Pancreas (tissue), 10 donors: ENCODE measurements around the gene DGLUCY. TPM values are rescaled to one million over a fixed set of nuclear protein-coding genes. Genes with fewer than 3 reads are reported as not detected.
"Not testable (repeated sequence)": the region's sequence is repeated elsewhere in the genome, so short reads cannot be mapped to it uniquely, and the experiment has no call there.

Experiments used
- ATAC-seq, 4 donors: fragments of 200-7000 bp; cut with Tn5 transposase; one replicate each; pipeline versions ENCODE4 v1.8.0 to v1.9.1; 2020; ENCODE audit warnings: mild to moderate bottlenecking in 4 of 4, moderate library complexity in 4 of 4
- DNase-seq, 6 donors: peaks; one replicate each; pipeline ENCODE4 v3.0.0-alpha.2; 2020
- FAIRE-seq: peaks from 2 replicates; lab custom pipeline; 2012; peaks lifted over from hg19 to GRCh38; lab: Jason Lieb, UNC
- H3K27ac ChIP-seq, 4 donors: fragments of 200-600 bp; sonication (generic); 1 replicate in 3 of 4; 2 replicates in 1 of 4; pipeline versions ENCODE4 v1.5.0 to v1.8.0; 2020
- H3K27me3 ChIP-seq, 4 donors: fragments of 200-600 bp; one replicate each; pipeline ENCODE4 v1.8.0; 2021
- H3K36me3 ChIP-seq, 3 donors: fragments of 200-600 bp; sonication (generic) in 1 of 3; one replicate each; pipeline versions ENCODE4 v1.5.0 to v1.8.0; 2020 to 2021
- H3K4me1 ChIP-seq, 3 donors: fragments of 200-600 bp; one replicate each; pipeline ENCODE4 v1.8.0; 2021
- H3K4me3 ChIP-seq, 4 donors: fragments of 200-600 bp; sonication (generic) in 2 of 4; one replicate each; pipeline versions ENCODE4 v1.5.0 to v1.8.0; 2020 to 2021
- H3K9me3 ChIP-seq, 4 donors: fragments of 200-600 bp; one replicate each; pipeline ENCODE4 v1.8.0; 2021
- CTCF ChIP-seq, 4 donors: fragments of 200-600 bp; sonication (generic) in 3 of 4; IDR thresholded peaks; one replicate each; pipeline versions ENCODE4 v1.5.0 to v1.8.0; 2021; ENCODE audit warnings: antibody characterized with exemption in 4 of 4
- WGBS, 2 donors: extraction: QIAGEN DNeasy Blood & Tissue Kit; methylation state at CpG; one replicate each; pipeline ENCODE4 v1.1.7; 2013; 5-methylcytosine and 5-hydroxymethylcytosine counted together
- intact Hi-C, 3 donors: fragments of 100-400 bp; cut with DNase I; formaldehyde crosslinking; loops; one replicate each; pipeline versions ENCODE4 v1.11.1 to v1.14.2; 2022
- polyA plus RNA-seq, 2 donors: library from polyadenylated mRNA; stranded (reverse); fragments of 200-250 nt; gene quantifications; one replicate each; pipeline ENCODE4 v1.2.3, GENCODE V29; 2013
- total RNA-seq, 6 donors: library from RNA; stranded (reverse); fragmentation: NEBNext Ultra II Directional in 4 of 6; extraction: Animal tissue kit (Norgen Biotek cat#: 25700) in 4 of 6; gene quantifications; one replicate each; pipeline versions ENCODE4 v1.2.1 to v1.2.4, GENCODE V29; 2021 to 2023
- donor health status: healthy with polysubstance abuse.
- donor health status: DM: no; HTN: no; CAD: no; lungs with moderate emphysema.
- donor health status: DM: no; HTN: no; CAD: no.
- donor health status: control.
- donor health status: control.
- donor health status: Bipolar disorder and iron deficiency.
- donor health status: DM: yes; HTN: yes; CAD: no.
- donor health status: DM: no; HTN: no; CAD: no.
- donor health status: DM: no; HTN: no; CAD: no.
- donor health status: DM: yes; HTN: yes; CAD: no.

DGLUCY gene
- total and polyA plus RNA-seq, 8 donors, result 11.9 to 43.4 (median 23.1) TPM

GRCh38 chr14:91223028-91223783 lies 109.3 kb downstream of the DGLUCY start:
- peaks cover 0 to 3% (median 0%) of the 10 kb centered on the region in 3 donors for H3K36me3 ChIP-seq
- no peak for TF ChIP-seq CTCF (IDR thresholded peaks at IDR 0.05)
- no peaks in the 10 kb centered on the region for H3K9me3 ChIP-seq
- ATAC-seq (no peak), FAIRE-seq (no peak), DNase-seq (no peak)
- no peak overlapping the region for H3K4me3 ChIP-seq
- H3K27me3 ChIP-seq, result no peaks in the 10 kb centered on the region
- WGBS, 2 donors, result 92 to 100% methylated on average over 1 of the region's 1 CpG
- intact Hi-C loops, result no loop called here
- no peak overlapping the region for H3K27ac ChIP-seq
- H3K4me1 ChIP-seq, result no peaks in the 10 kb centered on the region

DNA sequence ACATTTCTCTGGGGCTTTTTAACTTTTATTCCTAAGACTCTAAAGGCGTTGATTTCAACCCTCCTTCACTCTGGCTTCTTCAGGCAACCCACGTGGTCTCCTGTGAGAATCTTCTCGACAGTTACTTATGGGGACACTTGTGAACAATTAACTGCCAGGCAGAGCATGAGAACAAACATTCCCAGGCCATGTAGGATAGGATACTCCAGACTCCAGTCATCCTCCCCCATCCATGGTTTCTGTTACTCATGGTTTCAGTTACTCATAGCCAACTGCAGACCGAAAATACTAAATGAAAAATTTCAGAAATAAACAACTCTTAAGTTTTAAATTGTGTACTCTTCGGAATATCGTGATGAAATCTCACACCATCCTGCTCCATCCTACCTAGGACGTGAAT lies 111.2 kb downstream of the DGLUCY start:
- Histone ChIP-seq H3K9me3 (no peaks in the 10 kb centered on the region), H3K4me3 (no peak overlapping the region), H3K36me3 (no peaks in the 10 kb centered on the region), H3K27me3 (no peaks in the 10 kb centered on the region), H3K4me1 (no peaks in the 10 kb centered on the region), H3K27ac (no peak overlapping the region)
- intact Hi-C loops, result no loop called here
- WGBS, 2 donors, result 91 to 95% methylated on average over 7 of the region's 7 CpGs
- TF ChIP-seq CTCF (IDR thresholded peaks at IDR 0.05), result no peak
- ATAC-seq, result no peak
- no peak for FAIRE-seq
- no peak for DNase-seq

DNA sequence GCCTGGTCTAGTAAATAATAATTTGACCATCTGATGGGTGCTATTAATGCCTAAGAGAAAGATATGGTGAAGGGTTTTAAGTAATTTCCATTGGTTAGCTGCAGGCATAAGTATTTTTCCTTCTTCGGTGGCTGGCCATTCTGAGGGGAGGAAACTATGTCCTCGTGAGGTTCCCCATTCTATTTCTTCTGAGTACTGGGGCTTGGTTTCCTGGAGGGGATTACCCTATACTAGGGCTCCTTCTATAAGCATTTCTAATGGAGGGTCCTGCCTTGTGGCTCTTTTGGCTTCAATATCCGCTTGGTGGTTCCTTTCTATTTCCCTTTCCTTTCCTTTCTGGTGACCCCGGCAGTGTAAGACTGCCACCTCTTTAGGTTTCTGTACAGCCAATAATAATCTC lies 112.5 kb downstream of the DGLUCY start:
- ATAC-seq, H3K27me3 ChIP-seq, H3K9me3 ChIP-seq, H3K4me3 ChIP-seq, H3K36me3 ChIP-seq, DNase-seq, intact Hi-C loops, H3K27ac ChIP-seq, H3K4me1 ChIP-seq, FAIRE-seq: not testable (repeated sequence)
- 97 to 99% methylated on average over 4 of the region's 4 CpGs for WGBS, 2 donors

DNA sequence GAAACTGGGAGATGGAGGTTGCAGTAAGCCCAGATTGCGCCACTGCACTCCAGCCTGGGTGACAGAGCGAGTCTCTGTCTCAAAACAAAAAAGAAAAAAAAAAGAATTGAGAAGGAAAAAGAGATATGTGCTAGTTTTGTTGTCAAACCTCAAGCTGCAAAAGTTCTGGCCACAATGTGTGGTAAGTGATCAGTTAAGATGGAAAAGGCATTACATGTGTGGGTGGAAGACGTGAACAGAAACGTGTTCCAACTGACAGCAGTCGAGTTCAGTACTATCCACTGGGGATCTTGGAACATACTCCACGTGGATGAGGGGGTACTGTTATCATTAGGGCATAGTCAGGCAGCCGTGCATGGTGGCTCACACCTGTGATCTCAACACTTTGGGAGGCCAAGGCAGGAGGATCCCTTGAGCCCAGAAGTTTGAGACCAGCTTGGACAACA lies 113.3 kb downstream of the DGLUCY start:
- no peak for DNase-seq
- ATAC-seq, result no peak
- Histone ChIP-seq H3K4me1 (no peaks in the 10 kb centered on the region), H3K4me3 (no peak overlapping the region), H3K27ac (no peak overlapping the region), H3K27me3 (no peaks in the 10 kb centered on the region), H3K36me3 (no peaks in the 10 kb centered on the region), H3K9me3 (no peaks in the 10 kb centered on the region)
- FAIRE-seq, result no peak
- no peak for TF ChIP-seq CTCF (IDR thresholded peaks at IDR 0.05)
- 81 to 89% methylated on average over 7 of the region's 7 CpGs for WGBS, 2 donors
- intact Hi-C loops, result no loop called here

- H3K4me3 ChIP-seq, result no peak overlapping the region
- TF ChIP-seq CTCF (IDR thresholded peaks at IDR 0.05), result no peak
- ATAC-seq (no peak), FAIRE-seq (no peak), DNase-seq (no peak)
- H3K9me3 ChIP-seq, result no peaks in the 10 kb centered on the region
- WGBS, 2 donors, result 93 to 96% methylated on average over 14 of the region's 14 CpGs
- H3K36me3 ChIP-seq, result no peaks in the 10 kb centered on the region
- intact Hi-C loops, result no loop called here
- H3K27ac ChIP-seq, result no peak overlapping the region
- H3K4me1 ChIP-seq, result no peaks in the 10 kb centered on the region
- H3K27me3 ChIP-seq, result no peaks in the 10 kb centered on the region
Observed at GRCh38 chr14:91228112-91229004, 114.5 kb downstream of the DGLUCY start.
